H1 (cell line): Measurements from ENCODE around the gene SOX14. TPM values are rescaled to one million over a fixed set of nuclear protein-coding genes. Genes with fewer than 3 reads are reported as not detected.
A peak's percentile ranks its signal among the peaks of the same experiment; 100 is the strongest.

Source experiments
- NANOG ChIP-seq: IDR thresholded peaks from 2 replicates; pipeline ENCODE4 v1.6.1; 2011; ENCODE audit warnings: low read length, low read depth, mild to moderate bottlenecking, inconsistent platforms; ENCODE audit not compliant: insufficient read depth, poor library complexity, severe bottlenecking
- POLR2A ChIP-seq, 2 experiments: IDR thresholded peaks; 1 replicate in 1 of 2; 2 replicates in 1 of 2; pipeline ENCODE4 v1.6.1; 2011; ENCODE audit warnings: low read depth in 2 of 2, low read length in 2 of 2, mild to moderate bottlenecking in 2 of 2; ENCODE audit errors: control extremely low read depth in 1 of 2
- POU5F1 ChIP-seq: IDR thresholded peaks from 2 replicates; pipeline ENCODE4 v1.6.1; 2011; ENCODE audit warnings: low read depth, mild to moderate bottlenecking, low read length, moderate library complexity
- SRF ChIP-seq: IDR thresholded peaks from 2 replicates; pipeline ENCODE4 v1.6.1; 2011; ENCODE audit warnings: mild to moderate bottlenecking, low read depth, low read length, moderate library complexity
- TBP ChIP-seq: IDR thresholded peaks from 2 replicates; pipeline ENCODE4 v1.6.1; 2011; ENCODE audit warnings: low read depth, low read length, improper control_type of control experiment
- polyA plus RNA-seq, 7 experiments: library from polyadenylated mRNA; depleted of rRNA in 3 of 7; stranded (reverse) in 5 of 7; unstranded in 2 of 7; fragments of >200 nt in 5 of 7; fragments of 200-250 nt in 2 of 7; gene quantifications; 1 replicate in 5 of 7; 2 replicates in 1 of 7; 4 replicates in 1 of 7; pipeline versions ENCODE4 v1.2.1 to v1.2.3, GENCODE V29; 2011 to 2013; ENCODE audit warnings: missing spikeins in 2 of 7, mixed read lengths in 2 of 7
- total RNA-seq: library from RNA; stranded (reverse); fragmentation: NEBNext Ultra II Directional; extraction: Animal tissue kit (Norgen Biotek cat#: 25700); gene quantifications from 2 replicates; pipeline ENCODE4 v1.2.1, GENCODE V29; 2021
- TF ChIP-seq, protein P1 (sequence below): fragments of 300-600 bp; sonication (generic); IDR thresholded peaks from 2 replicates; pipeline ENCODE4 v1.7.1; 2012; ENCODE audit warnings: low read length, moderate library complexity, mild to moderate bottlenecking, inconsistent platforms; ENCODE audit not compliant: insufficient replicate concordance
- TF ChIP-seq, protein P2 (sequence below): IDR thresholded peaks from 2 replicates; pipeline ENCODE4 v1.6.1; 2012; ENCODE audit warnings: low read length, inconsistent platforms

SOX14 gene
- total and polyA plus RNA-seq, 2 of the 8 experiments (the other 6 are each of a cell fraction or from before 2014, with no cell fraction given) = 0.03 to 0.50 TPM

DNA sequence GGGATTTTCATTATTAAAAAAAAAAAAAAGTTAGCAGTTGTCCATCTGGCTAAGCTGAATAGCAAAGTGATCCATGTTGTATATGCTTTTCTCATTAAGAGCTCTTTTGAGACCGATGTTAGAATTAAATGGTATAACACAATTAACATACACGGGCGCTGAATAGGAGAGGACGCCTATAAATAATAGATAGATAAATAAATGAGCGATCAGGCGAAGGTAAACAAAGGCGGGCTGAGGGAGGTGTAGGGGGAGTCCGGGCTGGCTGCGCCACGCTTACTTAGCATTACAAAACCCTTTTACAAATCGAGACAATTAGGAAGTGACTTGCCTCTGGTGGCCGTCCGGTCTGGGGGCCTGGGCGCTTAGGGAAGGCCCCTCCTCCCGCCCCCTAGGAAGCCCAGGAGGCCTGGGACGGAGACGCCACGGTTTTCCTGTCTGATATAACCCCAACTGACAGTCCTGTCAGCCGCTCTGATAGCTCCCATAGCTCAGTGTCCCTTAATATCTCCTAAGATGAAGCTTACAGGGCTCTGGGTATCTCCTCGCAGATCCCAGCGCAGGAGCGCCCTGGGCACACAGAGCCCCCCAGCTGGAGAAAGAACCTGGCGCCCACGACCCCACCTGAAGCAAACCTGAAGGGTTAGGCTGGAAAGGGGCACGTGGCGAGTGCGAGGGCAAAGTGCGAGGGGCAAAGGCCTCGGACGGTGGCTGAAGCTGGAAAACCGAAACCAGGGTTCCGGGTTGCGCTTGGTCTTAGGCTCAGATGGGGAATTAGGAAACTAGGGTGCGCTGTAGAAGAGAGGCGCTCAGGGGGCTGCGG is 3.6 kb downstream of the SOX14 start (continued):
- TF ChIP-seq, protein P1, sequence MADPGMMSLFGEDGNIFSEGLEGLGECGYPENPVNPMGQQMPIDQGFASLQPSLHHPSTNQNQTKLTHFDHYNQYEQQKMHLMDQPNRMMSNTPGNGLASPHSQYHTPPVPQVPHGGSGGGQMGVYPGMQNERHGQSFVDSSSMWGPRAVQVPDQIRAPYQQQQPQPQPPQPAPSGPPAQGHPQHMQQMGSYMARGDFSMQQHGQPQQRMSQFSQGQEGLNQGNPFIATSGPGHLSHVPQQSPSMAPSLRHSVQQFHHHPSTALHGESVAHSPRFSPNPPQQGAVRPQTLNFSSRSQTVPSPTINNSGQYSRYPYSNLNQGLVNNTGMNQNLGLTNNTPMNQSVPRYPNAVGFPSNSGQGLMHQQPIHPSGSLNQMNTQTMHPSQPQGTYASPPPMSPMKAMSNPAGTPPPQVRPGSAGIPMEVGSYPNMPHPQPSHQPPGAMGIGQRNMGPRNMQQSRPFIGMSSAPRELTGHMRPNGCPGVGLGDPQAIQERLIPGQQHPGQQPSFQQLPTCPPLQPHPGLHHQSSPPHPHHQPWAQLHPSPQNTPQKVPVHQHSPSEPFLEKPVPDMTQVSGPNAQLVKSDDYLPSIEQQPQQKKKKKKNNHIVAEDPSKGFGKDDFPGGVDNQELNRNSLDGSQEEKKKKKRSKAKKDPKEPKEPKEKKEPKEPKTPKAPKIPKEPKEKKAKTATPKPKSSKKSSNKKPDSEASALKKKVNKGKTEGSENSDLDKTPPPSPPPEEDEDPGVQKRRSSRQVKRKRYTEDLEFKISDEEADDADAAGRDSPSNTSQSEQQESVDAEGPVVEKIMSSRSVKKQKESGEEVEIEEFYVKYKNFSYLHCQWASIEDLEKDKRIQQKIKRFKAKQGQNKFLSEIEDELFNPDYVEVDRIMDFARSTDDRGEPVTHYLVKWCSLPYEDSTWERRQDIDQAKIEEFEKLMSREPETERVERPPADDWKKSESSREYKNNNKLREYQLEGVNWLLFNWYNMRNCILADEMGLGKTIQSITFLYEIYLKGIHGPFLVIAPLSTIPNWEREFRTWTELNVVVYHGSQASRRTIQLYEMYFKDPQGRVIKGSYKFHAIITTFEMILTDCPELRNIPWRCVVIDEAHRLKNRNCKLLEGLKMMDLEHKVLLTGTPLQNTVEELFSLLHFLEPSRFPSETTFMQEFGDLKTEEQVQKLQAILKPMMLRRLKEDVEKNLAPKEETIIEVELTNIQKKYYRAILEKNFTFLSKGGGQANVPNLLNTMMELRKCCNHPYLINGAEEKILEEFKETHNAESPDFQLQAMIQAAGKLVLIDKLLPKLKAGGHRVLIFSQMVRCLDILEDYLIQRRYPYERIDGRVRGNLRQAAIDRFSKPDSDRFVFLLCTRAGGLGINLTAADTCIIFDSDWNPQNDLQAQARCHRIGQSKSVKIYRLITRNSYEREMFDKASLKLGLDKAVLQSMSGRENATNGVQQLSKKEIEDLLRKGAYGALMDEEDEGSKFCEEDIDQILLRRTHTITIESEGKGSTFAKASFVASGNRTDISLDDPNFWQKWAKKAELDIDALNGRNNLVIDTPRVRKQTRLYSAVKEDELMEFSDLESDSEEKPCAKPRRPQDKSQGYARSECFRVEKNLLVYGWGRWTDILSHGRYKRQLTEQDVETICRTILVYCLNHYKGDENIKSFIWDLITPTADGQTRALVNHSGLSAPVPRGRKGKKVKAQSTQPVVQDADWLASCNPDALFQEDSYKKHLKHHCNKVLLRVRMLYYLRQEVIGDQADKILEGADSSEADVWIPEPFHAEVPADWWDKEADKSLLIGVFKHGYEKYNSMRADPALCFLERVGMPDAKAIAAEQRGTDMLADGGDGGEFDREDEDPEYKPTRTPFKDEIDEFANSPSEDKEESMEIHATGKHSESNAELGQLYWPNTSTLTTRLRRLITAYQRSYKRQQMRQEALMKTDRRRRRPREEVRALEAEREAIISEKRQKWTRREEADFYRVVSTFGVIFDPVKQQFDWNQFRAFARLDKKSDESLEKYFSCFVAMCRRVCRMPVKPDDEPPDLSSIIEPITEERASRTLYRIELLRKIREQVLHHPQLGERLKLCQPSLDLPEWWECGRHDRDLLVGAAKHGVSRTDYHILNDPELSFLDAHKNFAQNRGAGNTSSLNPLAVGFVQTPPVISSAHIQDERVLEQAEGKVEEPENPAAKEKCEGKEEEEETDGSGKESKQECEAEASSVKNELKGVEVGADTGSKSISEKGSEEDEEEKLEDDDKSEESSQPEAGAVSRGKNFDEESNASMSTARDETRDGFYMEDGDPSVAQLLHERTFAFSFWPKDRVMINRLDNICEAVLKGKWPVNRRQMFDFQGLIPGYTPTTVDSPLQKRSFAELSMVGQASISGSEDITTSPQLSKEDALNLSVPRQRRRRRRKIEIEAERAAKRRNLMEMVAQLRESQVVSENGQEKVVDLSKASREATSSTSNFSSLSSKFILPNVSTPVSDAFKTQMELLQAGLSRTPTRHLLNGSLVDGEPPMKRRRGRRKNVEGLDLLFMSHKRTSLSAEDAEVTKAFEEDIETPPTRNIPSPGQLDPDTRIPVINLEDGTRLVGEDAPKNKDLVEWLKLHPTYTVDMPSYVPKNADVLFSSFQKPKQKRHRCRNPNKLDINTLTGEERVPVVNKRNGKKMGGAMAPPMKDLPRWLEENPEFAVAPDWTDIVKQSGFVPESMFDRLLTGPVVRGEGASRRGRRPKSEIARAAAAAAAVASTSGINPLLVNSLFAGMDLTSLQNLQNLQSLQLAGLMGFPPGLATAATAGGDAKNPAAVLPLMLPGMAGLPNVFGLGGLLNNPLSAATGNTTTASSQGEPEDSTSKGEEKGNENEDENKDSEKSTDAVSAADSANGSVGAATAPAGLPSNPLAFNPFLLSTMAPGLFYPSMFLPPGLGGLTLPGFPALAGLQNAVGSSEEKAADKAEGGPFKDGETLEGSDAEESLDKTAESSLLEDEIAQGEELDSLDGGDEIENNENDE = peak; percentile 94
- no peak for TF ChIP-seq SRF
- no peak for TF ChIP-seq TBP
- TF ChIP-seq POU5F1 = no peak
- TF ChIP-seq POLR2A (IDR thresholded peaks at IDR 0.05; ENCODE audit: control extremely low read depth in 1 of 2, low read depth in 2 of 2, low read length in 2 of 2) = no peak
- TF ChIP-seq, protein P2, sequence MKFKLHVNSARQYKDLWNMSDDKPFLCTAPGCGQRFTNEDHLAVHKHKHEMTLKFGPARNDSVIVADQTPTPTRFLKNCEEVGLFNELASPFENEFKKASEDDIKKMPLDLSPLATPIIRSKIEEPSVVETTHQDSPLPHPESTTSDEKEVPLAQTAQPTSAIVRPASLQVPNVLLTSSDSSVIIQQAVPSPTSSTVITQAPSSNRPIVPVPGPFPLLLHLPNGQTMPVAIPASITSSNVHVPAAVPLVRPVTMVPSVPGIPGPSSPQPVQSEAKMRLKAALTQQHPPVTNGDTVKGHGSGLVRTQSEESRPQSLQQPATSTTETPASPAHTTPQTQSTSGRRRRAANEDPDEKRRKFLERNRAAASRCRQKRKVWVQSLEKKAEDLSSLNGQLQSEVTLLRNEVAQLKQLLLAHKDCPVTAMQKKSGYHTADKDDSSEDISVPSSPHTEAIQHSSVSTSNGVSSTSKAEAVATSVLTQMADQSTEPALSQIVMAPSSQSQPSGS = no peak
- TF ChIP-seq NANOG = peak; percentile 66
